RPMI8226 (cell line): Measurements from ENCODE around the gene SCRT2.
"Not testable (repeated sequence)": the region's sequence is repeated elsewhere in the genome, so short reads cannot be mapped to it uniquely, and the experiment has no call there.

ENCODE experiments used
- DNase-seq: peaks from one replicate; pipeline ENCODE4 v3.0.0-alpha.2; 2015

Gene SCRT2

GRCh38 chr20:675453-676314 is at the start of gene SCRT2:
Gene SCRT2, minus strand, starts transcription at chr20:675802. Its CDS starts 201 bp downstream, at chr20:675601.
- peak; percentile 80 for DNase-seq

GRCh38 chr20:724797-725196 is 49.2 kb upstream of the SCRT2 start:
- DNase-seq: not testable (repeated sequence)

- DNase-seq: peak; percentile 92
These were observed 48.2 kb upstream of the SCRT2 start for GRCh38 chr20:723756-724155.

GRCh38 chr20:722822-723644 is 47.4 kb upstream of the SCRT2 start:
- no peak for DNase-seq

GRCh38 chr20:721876-722275 is 46.3 kb upstream of the SCRT2 start:
- DNase-seq: no peak

- no peak for DNase-seq
These were observed 44.2 kb upstream of the SCRT2 start for GRCh38 chr20:719816-720215.

GRCh38 chr20:719068-719467 is 43.5 kb upstream of the SCRT2 start:
- DNase-seq: no peak

- no peak for DNase-seq
These were observed 42.2 kb upstream of the SCRT2 start for GRCh38 chr20:717832-718231.

GRCh38 chr20:717271-717670 is 41.7 kb upstream of the SCRT2 start:
- DNase-seq: no peak

GRCh38 chr20:714453-714852 is 38.9 kb upstream of the SCRT2 start:
- no peak for DNase-seq

GRCh38 chr20:711576-711975 is 36.0 kb upstream of the SCRT2 start:
- DNase-seq: no peak

GRCh38 chr20:710780-711450 is 35.3 kb upstream of the SCRT2 start:
- DNase-seq: no peak

- DNase-seq: no peak
These were observed 34.6 kb upstream of the SCRT2 start for GRCh38 chr20:709991-710779.

GRCh38 chr20:709423-709822 is 33.8 kb upstream of the SCRT2 start:
- peak; percentile 66 for DNase-seq

- DNase-seq: no peak
These were observed 33.4 kb upstream of the SCRT2 start for GRCh38 chr20:708956-709355.

- no peak for DNase-seq
These were observed 32.0 kb upstream of the SCRT2 start for GRCh38 chr20:707451-708110.

GRCh38 chr20:706366-706885 is 30.8 kb upstream of the SCRT2 start:
- DNase-seq: no peak

- DNase-seq: no peak
These were observed 29.1 kb upstream of the SCRT2 start for GRCh38 chr20:704726-705125.

- no peak for DNase-seq
These were observed 27.8 kb upstream of the SCRT2 start for GRCh38 chr20:703426-703825.

- no peak for DNase-seq
These were observed 27.4 kb upstream of the SCRT2 start for GRCh38 chr20:703006-703405.

- no peak for DNase-seq
These were observed 26.0 kb upstream of the SCRT2 start for GRCh38 chr20:701401-702129.
